IPS-18c (cell line): ENCODE results near the gene TUBA1C.
"Not testable (repeated sequence)": the region's sequence is repeated elsewhere in the genome, so short reads cannot be mapped to it uniquely, and the experiment has no call there.

Experiments
- H3K4me3 ChIP-seq: 2 replicates; pipeline ENCODE4 v1.7.0; 2013; ENCODE audit warnings: low read depth, mild to moderate bottlenecking, low read length, moderate library complexity; ENCODE audit not compliant: insufficient read depth
- H3K9me3 ChIP-seq: one replicate; pipeline ENCODE4 v1.6.1; 2013; ENCODE audit warnings: mild to moderate bottlenecking, low read length, moderate library complexity; ENCODE audit not compliant: control insufficient read depth, insufficient read depth

TUBA1C gene

DNA sequence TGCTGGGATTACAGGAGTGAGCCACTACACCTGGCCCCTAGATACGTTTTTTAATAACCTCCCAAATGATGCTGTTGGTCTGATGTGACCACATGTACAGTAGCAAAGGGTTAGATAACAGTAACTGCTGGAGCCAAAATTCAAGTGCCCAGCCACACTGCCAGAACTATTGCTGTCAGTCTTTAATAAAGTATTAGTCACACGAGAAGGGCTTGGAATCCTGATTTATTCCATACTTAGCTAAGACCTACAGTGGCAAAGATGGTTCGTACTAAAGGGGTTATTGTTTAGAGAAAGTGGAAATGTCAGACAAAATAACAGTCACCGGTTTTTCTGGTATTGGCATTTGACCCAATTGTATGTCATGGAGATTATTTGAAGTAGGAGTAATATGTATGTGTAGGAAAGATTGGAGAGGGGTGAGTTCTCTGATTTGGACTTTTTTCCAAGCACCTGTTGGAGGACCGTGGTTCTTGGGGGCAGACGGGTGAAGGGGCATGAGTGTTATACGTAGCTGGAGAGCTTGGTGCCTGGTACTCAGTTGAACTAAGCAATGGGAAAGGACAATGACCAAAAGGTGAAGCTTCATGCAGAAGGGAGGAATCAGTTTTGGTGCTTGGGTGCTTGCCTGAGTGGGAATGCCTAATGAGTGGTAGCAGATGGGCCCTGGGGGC, 9.7 kb downstream of the TUBA1C start:
- Histone ChIP-seq H3K4me3 (no peak overlapping the region), H3K9me3 (no peaks in the 10 kb centered on the region)

DNA sequence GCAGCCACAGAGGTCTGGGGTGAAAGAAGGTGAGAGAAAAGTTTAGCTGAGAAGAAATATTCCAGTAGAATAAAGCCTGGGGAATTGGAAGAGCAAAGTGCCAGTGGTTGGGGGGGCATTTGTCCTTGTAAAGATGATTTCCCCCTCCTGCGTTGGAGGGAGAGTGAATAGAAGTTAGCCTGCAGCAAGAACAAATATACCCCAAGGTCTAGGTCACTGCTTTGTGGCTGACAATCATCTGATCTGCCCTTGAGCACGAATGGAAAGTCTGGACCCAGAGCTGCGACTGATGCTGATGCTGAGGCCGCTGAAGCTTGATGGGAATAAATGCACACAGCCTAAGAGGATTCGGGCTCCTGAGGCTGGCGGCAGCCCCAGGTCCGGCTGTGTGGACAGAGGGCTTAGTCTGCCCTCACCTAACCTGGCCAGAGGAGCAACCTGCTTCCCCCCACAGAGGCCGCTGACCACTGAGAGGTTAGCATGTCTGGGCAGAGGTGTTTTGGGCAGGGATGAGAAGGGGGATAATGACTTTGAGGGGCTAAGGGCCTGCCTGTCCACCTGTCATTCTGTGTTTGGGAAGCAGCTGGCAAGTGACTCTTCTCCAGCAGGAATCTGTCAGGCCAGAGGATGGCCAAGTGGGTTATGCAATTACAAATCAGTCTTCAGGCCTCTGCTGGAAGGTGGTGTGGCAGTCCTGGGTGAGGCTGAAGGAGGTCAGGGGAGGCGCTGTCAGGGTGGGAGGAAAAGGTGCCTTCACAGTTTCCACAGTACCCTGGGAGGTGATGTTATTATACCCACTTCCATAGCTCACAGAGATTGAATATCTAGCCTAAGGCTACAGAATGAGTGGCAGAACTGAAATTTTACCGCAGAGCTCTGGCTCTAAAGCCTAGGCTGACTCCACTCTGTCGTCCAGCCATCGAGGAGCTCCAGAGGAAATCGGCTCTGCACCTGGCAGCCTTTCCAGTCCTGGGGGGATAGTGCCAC, 11.7 kb downstream of the TUBA1C start:
- H3K4me3 ChIP-seq = no peak overlapping the region
- H3K9me3 ChIP-seq = no peaks in the 10 kb centered on the region

DNA sequence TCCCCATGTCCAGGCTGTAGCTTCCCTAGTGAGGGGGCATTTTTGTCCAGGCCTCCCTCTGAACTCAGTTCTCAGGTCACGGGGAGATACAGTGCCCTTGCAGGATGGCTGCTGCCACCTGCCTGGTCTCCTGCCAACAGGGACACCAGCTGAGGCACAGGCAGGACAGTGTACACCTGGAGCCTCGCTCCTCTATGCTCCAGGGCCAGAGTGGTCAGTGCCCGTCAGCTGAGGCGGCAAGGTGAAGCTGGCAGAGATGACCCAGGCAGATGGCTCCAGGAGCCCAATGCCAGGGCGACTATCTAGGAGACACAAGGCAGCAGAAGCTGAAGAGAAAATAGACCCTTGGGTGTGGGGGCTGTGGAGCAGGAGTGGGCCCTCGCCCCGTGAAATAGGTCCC, 12.6 kb downstream of the TUBA1C start:
- Histone ChIP-seq H3K4me3 (no peak overlapping the region), H3K9me3 (no peaks in the 10 kb centered on the region)

DNA sequence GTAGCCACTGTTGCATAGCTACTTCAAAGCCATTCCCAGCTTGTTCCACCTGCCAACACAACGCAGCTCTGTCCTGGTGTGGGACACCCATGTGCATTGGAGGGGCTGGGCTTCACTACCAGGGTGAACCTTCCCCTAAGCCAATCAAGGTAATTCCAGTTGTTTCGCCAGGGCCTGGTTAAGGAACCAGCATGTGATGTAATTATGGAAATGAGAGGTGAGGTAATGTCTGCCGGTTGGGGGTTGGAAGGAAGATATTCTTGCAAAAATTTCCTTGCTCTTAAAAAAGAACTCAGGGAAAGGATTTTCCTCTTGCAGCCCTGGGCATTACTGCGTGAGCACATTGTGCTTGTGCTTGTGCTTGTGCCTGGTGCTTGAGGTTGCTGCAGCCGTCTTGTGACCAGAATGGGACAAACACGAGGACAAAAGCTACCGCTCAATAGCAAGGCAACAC, 14.9 kb downstream of the TUBA1C start:
- H3K4me3 ChIP-seq = no peak overlapping the region
- no peaks in the 10 kb centered on the region for H3K9me3 ChIP-seq

DNA sequence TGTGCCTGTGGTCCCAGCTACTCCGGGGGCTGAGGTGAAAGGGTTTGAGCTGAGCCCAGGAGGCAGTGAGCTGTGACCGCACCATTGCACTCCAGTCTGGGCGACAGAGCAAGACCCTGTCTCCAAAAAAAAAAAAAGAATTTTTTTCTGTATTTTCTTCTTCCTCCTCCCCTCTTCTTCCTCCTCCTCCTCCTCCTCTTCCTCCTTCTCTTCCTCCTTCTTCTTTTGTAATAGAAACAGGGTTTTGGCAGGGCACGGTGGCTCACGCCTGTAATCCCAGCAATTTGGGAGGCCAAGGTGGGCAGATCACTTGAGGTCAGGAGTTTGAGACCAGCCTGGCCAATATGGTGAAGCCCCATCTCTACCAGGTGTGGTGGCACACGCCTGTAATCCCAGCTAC, 15.7 kb downstream of the TUBA1C start:
- H3K4me3 ChIP-seq, H3K9me3 ChIP-seq: not testable (repeated sequence)

DNA sequence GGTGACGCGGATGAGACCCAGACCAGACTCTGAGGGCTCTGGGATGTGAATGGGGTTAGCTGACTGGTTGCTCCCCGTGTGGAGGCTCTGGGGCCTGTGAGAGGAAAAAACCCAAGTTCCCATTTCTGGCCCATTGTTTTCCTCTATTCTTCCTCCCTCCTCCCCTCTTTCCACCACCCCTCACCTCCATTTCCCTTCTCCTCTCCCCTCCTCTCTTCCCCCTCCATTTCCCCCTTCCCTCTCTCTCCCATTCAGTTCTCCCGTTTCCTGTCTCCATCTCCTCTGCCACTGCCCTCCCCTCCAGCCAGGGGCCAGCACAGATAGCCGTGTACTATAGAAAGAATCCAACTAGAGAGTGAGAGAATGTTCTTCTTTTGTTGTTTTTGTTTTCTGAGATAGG, 17.4 kb downstream of the TUBA1C start:
- no peak overlapping the region for H3K4me3 ChIP-seq
- no peaks in the 10 kb centered on the region for H3K9me3 ChIP-seq

DNA sequence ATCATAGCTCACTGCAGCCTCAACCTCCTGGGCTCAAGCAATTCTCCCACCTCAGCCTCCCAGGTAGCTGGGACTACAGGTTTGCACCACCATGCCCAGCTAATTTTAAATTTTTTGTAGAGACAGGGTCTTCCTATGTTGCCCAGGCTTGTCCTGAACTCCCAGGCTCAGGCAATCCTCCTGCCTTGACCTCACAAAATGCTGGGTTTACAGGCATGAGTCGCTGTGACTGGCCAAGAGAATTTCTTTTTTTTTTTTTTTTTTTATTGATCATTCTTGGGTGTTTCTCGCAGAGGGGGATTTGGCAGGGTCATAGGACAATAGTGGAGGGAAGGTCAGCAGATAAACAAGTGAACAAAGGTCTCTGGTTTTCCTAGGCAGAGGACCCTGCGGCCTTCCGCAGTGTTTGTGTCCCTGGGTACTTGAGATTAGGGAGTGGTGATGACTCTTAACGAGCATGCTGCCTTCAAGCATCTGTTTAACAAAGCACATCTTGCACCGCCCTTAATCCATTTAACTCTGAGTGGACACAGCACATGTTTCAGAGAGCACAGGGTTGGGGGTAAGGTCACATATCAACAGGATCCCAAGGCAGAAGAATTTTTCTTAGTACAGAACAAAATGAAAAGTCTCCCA, 18.0 kb downstream of the TUBA1C start:
- not testable (repeated sequence) for H3K4me3 ChIP-seq, H3K9me3 ChIP-seq

DNA sequence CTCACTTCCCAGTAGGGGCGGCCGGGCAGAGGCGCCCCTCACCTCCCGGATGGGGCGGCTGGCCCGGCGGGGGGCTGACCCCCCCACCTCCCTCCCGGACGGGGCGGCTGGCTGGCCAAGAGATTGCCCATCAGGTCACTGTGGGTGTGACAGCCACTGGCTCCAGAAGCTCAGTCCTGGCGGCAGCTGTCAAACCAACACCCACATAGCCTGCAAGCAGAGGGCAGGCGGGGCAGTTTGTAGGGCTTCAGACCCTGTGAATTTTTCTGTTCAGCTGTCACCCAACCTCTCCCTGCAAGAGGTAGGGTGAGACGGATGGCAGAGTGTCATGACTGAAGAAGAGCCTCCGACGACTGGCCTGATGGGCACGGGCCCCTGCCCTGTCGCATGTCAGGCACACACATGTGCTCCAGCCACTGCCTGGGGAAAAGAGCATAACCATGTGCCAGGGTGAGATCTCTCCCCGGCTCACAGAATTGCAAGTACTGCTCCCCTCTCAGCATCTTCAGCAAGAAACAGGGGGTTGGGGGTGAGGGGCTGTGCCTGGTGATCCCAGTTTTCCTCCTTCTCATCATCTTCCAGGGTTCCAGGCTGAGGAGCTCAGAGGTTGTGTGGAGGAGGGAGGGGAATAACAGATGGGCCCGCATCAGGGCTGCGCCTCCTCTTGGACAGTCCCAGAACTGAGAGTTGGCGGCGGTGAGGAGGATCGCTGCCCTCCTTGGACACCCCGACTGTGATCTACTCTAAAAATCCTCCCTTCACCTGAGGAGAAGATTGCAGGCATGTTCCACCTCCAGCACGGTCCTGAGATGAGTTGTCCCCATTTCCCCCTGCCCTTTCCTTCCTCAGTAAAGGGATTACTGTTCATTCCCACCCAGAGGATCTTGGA, 18.9 kb downstream of the TUBA1C start:
- Histone ChIP-seq H3K4me3 (no peak overlapping the region), H3K9me3 (no peaks in the 10 kb centered on the region)

DNA sequence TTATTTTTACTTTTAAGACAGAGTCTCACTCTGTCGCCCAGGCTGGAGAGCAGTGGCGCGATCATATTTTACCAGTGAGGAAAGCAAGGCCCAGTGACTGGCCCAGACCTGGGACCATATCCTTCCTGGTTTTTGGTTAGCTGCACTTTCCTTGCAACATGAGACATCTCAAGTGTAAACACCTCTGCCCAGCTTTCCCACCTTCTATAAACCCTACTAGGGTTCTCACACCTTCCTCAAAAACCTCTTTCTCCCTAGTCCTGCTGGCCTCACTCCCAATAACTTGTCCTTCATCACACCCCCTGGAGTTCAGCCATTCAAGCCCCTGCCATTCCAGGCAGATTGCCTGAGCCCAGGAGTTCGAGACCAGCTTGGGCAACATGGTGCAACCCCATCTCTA, 19.8 kb downstream of the TUBA1C start:
- H3K4me3 ChIP-seq = no peak overlapping the region
- no peaks in the 10 kb centered on the region for H3K9me3 ChIP-seq

DNA sequence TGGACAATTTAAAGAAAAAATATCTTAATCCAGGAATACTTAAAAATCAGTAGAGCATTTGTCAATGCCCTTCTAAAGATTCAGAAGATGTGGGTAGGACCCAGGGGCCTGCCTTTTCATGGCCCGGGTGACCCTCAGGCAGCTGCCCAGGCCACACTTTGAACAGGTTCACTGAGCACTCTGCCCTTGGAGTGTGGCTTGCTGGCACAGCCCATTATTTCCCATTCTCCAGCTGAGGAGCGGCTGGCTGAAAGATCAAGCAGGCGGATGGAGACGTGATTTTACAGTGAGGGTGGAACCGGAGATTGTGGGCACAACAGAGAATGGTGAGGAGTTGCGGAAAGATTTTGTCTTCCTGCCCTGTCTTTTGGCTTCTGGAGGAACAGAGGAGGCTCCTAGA, 23.0 kb downstream of the TUBA1C start:
- Histone ChIP-seq H3K9me3 (no peaks in the 10 kb centered on the region), H3K4me3 (no peak overlapping the region)

DNA sequence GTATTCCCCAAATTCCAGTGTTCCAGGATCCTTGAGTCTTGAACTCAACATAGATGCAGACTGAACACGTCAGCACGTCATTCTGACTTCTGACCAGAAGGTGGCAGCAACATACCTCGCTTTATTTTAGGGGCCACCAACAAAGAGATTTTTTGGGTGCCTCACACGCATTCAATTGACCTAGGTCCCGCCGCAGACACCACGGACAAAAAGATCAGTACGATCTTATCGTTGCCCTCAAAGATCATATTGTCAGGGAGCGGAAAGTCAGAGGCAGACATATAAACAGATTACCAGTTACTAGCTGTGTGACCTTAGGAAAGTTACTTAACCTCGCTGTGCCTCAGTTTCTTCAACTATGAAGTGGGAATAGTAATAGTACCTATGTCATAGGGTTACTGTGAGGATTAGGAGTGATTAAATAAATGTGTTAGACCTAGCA, 23.6 kb downstream of the TUBA1C start:
- Histone ChIP-seq H3K9me3 (no peaks in the 10 kb centered on the region), H3K4me3 (no peak overlapping the region)

DNA sequence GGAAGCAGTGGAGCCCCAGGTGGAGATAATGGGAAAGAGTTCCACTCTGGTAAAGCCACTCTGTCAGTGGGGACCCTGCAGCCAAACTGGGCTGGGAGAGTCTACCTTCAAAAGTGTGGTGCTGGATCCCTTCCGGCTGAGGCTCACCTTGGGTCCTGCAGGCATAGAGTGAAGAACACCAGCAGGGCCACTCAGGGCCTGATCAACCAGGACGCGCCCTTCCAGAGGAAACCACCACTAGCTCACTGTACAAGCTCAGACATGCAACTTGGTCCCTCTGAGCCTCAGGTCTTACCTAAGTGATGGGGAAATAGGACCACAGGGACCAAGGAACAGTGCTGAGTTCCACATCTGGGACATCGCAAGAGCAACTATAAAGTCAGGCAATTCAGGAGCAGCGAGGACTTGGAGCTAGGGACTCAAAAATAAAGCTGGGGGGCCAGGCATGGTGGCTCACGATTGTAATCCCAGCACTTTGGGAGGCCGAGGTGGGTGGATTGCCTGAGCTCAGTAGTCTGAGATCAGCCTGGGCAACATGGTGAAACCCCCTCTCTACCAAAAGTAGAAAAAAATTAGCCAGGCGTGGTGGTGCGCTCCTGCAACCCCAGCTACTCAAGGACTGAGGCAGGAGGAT, 24.2 kb downstream of the TUBA1C start:
- no peak overlapping the region for H3K4me3 ChIP-seq

DNA sequence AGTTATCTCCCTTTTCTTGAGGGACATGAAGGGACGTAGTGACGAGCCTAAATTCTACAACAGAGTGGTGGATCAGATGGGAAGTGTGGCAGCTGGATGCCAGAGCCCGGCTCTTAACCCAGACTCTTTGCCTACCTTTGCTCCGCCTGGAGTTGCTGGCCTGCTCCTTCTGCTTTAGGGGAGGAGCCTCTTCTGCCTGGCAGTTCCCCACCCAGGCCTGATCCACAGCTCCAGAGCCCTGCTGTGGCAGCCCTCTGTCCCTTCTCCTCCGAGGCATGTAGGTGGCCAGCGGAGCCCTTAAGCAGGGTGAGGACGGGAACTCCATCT, 27.8 kb downstream of the TUBA1C start:
- Histone ChIP-seq H3K4me3 (no peak overlapping the region), H3K9me3 (peaks cover 2% of the 10 kb centered on the region)

More for the DNA sequence above, 24.2 kb downstream of the TUBA1C start:
- H3K9me3 ChIP-seq = no peaks in the 10 kb centered on the region

DNA sequence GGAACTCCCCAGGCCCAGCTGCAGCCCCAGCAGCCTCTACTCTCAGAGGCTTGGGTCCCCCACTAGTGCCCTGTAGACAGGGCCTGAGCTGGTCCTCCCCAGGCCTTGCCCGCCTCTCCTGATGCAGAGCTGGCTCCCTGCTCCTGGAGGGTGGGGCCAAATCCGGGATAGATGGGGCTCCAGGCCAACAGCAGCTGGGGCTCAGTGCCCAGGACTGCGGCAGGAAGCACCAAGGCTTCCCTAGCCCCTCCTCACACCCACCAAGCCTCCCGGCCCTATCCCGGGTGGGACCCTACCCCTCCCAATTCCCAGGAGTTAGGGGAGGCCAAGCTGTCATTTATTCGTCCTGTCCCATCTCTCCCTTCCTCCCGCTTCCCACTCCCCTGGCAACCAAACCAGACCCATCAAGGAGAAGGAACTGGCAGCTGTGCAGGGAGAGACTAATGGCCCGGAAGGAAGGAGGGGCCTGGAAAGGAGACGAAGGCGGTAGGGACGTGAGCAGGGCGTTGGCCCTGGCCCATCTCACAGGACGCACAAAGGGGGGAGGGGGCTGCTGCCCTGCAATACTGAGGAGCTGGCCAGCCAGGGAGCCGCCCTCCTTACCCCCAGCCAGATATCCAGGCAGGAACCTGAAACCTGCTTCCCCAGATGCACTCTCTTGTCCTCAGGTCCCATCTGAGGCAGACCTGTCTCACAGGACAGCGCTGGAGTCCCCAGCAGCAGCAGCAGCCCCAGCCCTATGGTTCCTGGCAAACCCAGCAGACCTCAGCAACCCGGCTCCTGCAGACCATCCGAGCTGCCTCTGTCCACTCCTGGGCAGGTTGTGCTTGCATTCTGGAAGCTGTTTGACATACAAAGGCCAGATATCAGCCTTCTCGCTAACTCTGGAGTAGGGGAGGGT, 28.4 kb downstream of the TUBA1C start:
- Histone ChIP-seq H3K4me3 (peak overlapping the region; percentile 31; the same call in 1 of the 2 replicates), H3K9me3 (peaks cover 2% of the 10 kb centered on the region)

DNA sequence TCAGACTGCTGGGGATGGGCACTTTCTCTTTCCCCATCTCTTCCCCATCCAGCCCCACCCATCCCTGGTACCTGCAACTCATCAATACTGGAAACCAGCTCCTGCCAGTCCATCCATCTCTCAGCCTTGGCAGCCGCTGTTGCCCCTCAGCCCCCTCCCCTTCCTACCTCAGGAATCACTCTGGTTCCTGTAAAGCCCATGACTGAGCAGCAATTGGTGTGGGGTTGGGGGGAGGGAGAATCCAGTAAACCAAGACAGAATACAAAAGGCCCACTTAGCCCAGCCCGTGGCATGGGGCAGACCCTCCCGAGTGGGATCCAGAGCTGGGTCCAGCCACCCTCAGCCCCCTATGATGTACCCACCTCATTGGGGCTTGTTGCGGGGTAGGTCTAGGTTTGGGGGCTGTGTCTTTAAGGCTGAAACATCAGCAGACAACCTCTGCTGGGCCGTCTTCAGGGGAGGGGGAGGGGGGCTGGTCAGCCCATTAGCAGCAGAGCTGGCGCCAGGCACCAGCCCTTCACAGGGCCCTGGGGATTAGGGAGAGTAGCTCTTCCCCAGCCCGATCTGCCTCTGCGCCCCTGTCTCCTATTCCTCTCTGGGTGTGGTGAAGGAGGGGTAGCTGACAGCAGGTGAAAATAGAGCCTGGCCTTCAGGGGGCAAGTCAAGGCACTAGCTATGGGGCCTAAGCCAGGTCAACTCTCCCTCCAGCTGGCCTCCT, 29.4 kb downstream of the TUBA1C start:
- peaks cover 2% of the 10 kb centered on the region for H3K9me3 ChIP-seq
- H3K4me3 ChIP-seq = no peak overlapping the region
